SK-N-SH treated with all-trans-retinoic acid at 6 μM for 48 hours (cell line): ENCODE results near the gene ORAI3.

Experiments used
- ATAC-seq: fragments of 200-7000 bp; cut with Tn5 transposase; 3 replicates; pipeline ENCODE4 v1.9.1; 2020; ENCODE audit warnings: mild to moderate bottlenecking, moderate library complexity
- ARNTL ChIP-seq: fragments of 450-650 bp; formaldehyde crosslinking; IDR thresholded peaks from 2 replicates; pipeline ENCODE4 v1.5.0; 2020; ENCODE audit warnings: low read depth, mild to moderate bottlenecking, moderate library complexity, borderline replicate concordance
- BACH2 ChIP-seq: fragments of 250-450 bp; sonication (Bioruptor Pico); IDR thresholded peaks from 2 replicates; pipeline ENCODE4 v1.9.0; 2021; ENCODE audit warnings: mild to moderate bottlenecking, borderline replicate concordance
- CREB5 ChIP-seq: fragments of 250-450 bp; sonication (Bioruptor Pico); IDR thresholded peaks from 2 replicates; pipeline ENCODE4 v1.5.1; 2020; ENCODE audit warnings: low read depth, mild to moderate bottlenecking, moderate library complexity
- CSDC2 ChIP-seq: fragments of 250-450 bp; sonication (Bioruptor Pico); IDR thresholded peaks from 2 replicates; pipeline ENCODE4 v1.5.0; 2020; ENCODE audit warnings: mild to moderate bottlenecking, moderate library complexity
- CSRNP3 ChIP-seq: fragments of 250-450 bp; sonication (Bioruptor Pico); IDR thresholded peaks from 2 replicates; pipeline ENCODE4 v1.5.1; 2021; ENCODE audit warnings: mild to moderate bottlenecking, moderate library complexity
- ESRRG ChIP-seq: fragments of 250-450 bp; sonication (Bioruptor Pico); IDR thresholded peaks from 2 replicates; pipeline ENCODE4 v1.6.1; 2021; ENCODE audit warnings: mild to moderate bottlenecking
- GLIS3 ChIP-seq: fragments of 250-450 bp; sonication (Bioruptor Pico); IDR thresholded peaks from 2 replicates; pipeline ENCODE4 v1.5.0; 2020; ENCODE audit warnings: mild to moderate bottlenecking, moderate library complexity
- OSR1 ChIP-seq: fragments of 250-450 bp; sonication (Bioruptor Pico); IDR thresholded peaks from 2 replicates; pipeline ENCODE4 v1.8.0; 2022; ENCODE audit warnings: moderate library complexity, mild to moderate bottlenecking, inconsistent platforms
- POU6F1 ChIP-seq: fragments of 250-450 bp; sonication (Bioruptor Pico); IDR thresholded peaks from 2 replicates; pipeline ENCODE4 v1.8.0; 2021; ENCODE audit warnings: low read depth, mild to moderate bottlenecking, moderate library complexity, borderline replicate concordance
- SNAI2 ChIP-seq: fragments of 250-450 bp; sonication (Bioruptor Pico); IDR thresholded peaks from 2 replicates; pipeline ENCODE4 v1.5.0; 2020; ENCODE audit warnings: mild to moderate bottlenecking, moderate library complexity
- TCF4 ChIP-seq: fragments of 250-450 bp; sonication (Bioruptor Pico); IDR thresholded peaks from 2 replicates; pipeline ENCODE4 v1.8.0; 2021; ENCODE audit warnings: mild to moderate bottlenecking, moderate library complexity, borderline replicate concordance
- TOX ChIP-seq: fragments of 250-450 bp; sonication (Bioruptor Pico); IDR thresholded peaks from 2 replicates; pipeline ENCODE4 v1.8.0; 2021; ENCODE audit warnings: mild to moderate bottlenecking, moderate library complexity, borderline replicate concordance
- TSHZ2 ChIP-seq: fragments of 250-450 bp; sonication (Bioruptor Pico); IDR thresholded peaks from 2 replicates; pipeline ENCODE4 v1.5.0; 2020; ENCODE audit warnings: mild to moderate bottlenecking, moderate library complexity
- ZFP3 ChIP-seq: fragments of 250-450 bp; sonication (Bioruptor Pico); IDR thresholded peaks from 2 replicates; pipeline ENCODE4 v1.5.0; 2020; ENCODE audit warnings: mild to moderate bottlenecking, moderate library complexity
- ZFP30 ChIP-seq: fragments of 450-650 bp; formaldehyde crosslinking; IDR thresholded peaks from 2 replicates; pipeline ENCODE4 v1.5.0; 2022; ENCODE audit warnings: mild to moderate bottlenecking, moderate library complexity
- ZNF565 ChIP-seq: fragments of 450-650 bp; formaldehyde crosslinking; conservative IDR thresholded peaks from 2 replicates; pipeline ENCODE4 v1.5.0; 2020; ENCODE audit warnings: low read depth, mild to moderate bottlenecking, moderate library complexity
- ZNF70 ChIP-seq: fragments of 450-650 bp; formaldehyde crosslinking; IDR thresholded peaks from 2 replicates; pipeline ENCODE4 v1.5.0; 2020; ENCODE audit warnings: mild to moderate bottlenecking, moderate library complexity
- ZNF8 ChIP-seq: fragments of 450-650 bp; formaldehyde crosslinking; IDR thresholded peaks from 2 replicates; pipeline ENCODE4 v1.5.0; 2020; ENCODE audit warnings: mild to moderate bottlenecking, moderate library complexity

Gene ORAI3

GRCh38 chr16:30941600-30942425 is 7.1 kb upstream of the ORAI3 start:
- ATAC-seq: peak; percentile 94
- TF ChIP-seq ESRRG (no peak), BACH2 (no peak), POU6F1 (CRISPR knock-in tag) (no peak), ARNTL (no peak), ZFP3 (CRISPR knock-in tag) (no peak), ZNF70 (CRISPR knock-in tag) (no peak), OSR1 (CRISPR knock-in tag) (no peak)

GRCh38 chr16:30942426-30942806 is 6.5 kb upstream of the ORAI3 start:
- no peak for ATAC-seq
- TF ChIP-seq CSDC2 (no peak), CREB5 (CRISPR knock-in tag) (no peak), ZFP3 (CRISPR knock-in tag) (peak; percentile 79)
- TF ChIP-seq, all 23 proteins: peak for 1

- ATAC-seq: no peak
- no peak for TF ChIP-seq GLIS3 (CRISPR knock-in tag)
- peak; percentile 54; the same call in 1 of the 2 replicates for TF ChIP-seq ZNF8
- TF ChIP-seq ARNTL: no peak
- no peak for TF ChIP-seq CSRNP3 (CRISPR knock-in tag)
- no peak for TF ChIP-seq CSDC2
Observed at GRCh38 chr16:30944352-30944751, 4.5 kb upstream of the ORAI3 start.

GRCh38 chr16:30946671-30947540 is 2.0 kb upstream of the ORAI3 start:
- ATAC-seq: no peak
- TF ChIP-seq TOX (CRISPR knock-in tag): no peak
- TF ChIP-seq ESRRG: no peak
- TF ChIP-seq ZNF70 (CRISPR knock-in tag): no peak
- no peak for TF ChIP-seq TCF4 (CRISPR knock-in tag)
- no peak for TF ChIP-seq ARNTL
- TF ChIP-seq TSHZ2 (CRISPR knock-in tag): no peak
- TF ChIP-seq ZFP30 (CRISPR knock-in tag): no peak
- no peak for TF ChIP-seq CREB5 (CRISPR knock-in tag)
- TF ChIP-seq SNAI2 (CRISPR knock-in tag): no peak
- no peak for TF ChIP-seq GLIS3 (CRISPR knock-in tag)
- TF ChIP-seq ZFP3 (CRISPR knock-in tag): no peak
- no peak for TF ChIP-seq ZNF8
- TF ChIP-seq POU6F1 (CRISPR knock-in tag): no peak
- TF ChIP-seq ZNF565: no peak
- no peak for TF ChIP-seq CSRNP3 (CRISPR knock-in tag)
- no peak for TF ChIP-seq CSDC2
- no peak for TF ChIP-seq BACH2
- no peak for TF ChIP-seq OSR1 (CRISPR knock-in tag)
- TF ChIP-seq, all 23 proteins: peak for 0
